Stimulated activated naive CD8-positive, alpha-beta T cell treated with anti-CD3 and anti-CD28 coated beads, Interleukin-15, Interleukin-2, amounts not matched to agents 100 U/mL and 50 U/mL, for 24 hours (primary cell): ENCODE results near the gene ESYT2.

Source experiments
- ATAC-seq: fragments of 150-1000 bp; cut with Tn5 transposase; one replicate; pipeline ENCODE4 v1.10.0; 2021
- DNase-seq: peaks from one replicate; pipeline ENCODE4 v3.0.0; 2021

ESYT2 gene

DNA sequence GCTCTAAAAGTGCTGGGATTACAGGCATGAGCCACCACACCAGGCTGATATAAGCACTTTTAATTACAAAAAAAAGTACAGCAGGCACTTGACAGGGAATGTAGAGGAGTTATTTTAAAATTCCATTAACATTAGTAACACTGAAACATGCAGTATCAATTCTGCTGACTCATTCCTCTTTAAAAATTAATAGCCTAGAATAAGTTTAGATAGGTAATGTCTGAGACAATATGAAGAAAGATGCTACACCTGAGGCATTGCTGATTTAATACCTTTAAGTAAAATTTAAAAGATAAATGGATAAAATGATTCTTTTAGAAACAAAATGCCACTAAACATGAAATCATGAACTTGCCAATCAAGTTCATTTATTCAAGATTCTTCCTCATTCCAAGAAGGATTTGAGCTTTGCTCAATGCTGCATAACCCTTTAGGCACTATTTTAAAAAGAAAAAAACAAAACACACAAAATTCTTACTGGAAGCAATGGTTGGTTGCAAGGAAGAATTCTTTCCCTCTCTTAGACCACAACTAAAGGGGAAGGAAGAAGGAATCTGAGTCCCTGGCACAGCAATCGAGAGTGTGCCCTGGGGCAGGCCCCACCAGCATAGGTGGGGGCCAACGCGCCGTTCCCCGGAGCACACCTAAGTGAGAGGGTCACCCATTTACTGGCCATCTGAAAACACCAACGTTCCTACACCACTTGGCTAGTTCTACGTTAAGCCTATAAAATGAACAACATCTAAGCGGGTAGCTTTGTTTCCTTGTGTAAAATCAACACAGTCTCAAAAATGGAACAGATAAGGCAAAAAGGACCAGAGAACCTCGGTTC, 26.6 kb downstream of the ESYT2 start:
- DNase-seq: no peak
- ATAC-seq: no peak

DNA sequence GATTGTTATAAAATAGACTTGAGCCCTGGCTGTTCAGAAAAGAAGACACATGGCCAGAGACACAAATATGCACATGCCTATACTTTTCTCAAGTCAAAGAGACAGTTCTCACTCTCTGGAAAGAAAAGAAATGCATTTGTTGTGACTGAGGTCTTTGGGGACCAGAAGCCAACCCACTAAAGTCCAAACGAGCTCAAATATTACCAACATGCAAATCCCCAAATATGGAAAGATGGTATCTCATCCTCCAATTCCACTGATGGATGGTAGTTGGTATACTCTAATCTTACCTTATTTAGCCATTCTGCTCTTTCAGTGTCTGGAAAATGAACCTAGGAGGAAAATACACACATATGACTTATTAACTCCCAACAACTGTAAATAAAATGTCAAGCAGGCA, 30.6 kb downstream of the ESYT2 start:
- DNase-seq: no peak
- ATAC-seq: no peak

DNA sequence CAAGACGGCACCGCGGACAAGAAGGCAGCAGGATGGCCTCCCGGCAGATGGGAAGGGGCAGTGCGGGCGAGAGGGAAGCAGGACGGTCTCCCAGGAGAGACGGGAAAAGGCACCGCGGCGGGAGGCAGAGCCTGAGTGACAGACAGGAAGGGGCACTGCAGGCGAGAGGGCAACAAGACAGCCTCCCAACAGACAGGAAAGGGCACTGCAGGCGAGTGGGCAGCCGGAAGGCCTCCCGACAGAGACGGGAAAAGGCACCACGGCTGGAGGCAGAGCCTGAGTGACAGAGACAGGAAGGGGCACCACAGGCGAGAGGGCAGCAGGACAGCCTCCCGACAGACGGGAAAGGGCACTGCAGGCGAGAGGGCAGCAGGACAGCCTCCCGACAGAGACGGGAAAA, 32.6 kb downstream of the ESYT2 start:
- ATAC-seq: no peak
- no peak for DNase-seq

DNA sequence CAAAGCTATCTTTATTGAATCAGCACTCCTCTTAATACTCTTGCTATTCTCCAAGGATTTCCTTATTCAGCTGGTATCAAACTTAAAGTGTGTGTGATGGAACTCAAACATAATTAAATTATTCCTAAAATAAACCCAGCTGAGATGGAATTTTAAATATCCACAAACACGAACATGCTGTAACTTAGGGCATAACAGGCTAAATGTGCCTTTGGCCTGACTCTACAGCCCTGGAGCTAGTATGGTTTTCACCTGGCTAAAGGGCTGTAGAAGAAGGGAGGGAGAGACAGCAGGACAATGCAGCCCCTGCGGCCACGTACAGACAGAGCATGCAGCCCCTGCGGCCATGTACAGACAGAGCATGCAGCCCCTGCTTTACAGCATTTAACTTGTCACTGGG, 34.0 kb downstream of the ESYT2 start:
- DNase-seq (no peak), ATAC-seq (no peak)

DNA sequence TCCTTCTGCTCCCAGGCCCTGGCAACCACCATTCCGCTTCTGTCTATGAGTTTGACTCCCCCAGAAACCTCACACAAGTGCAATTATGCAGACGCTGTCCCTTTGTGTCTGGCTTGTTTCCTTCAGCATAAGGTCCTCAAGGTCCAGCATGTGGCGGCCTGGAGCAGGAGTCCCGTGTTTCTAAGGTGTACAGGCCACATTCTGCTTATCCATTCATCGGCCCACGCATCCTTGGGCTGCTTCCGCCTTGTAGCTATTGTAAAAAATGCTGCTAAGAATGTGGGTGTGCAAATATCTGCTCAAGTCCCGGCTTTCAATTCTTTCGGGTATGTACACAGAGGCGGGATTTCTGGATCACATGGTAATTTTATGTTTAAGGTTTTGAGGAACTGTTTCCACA, 38.2 kb downstream of the ESYT2 start:
- ATAC-seq: no peak
- DNase-seq: no peak

DNA sequence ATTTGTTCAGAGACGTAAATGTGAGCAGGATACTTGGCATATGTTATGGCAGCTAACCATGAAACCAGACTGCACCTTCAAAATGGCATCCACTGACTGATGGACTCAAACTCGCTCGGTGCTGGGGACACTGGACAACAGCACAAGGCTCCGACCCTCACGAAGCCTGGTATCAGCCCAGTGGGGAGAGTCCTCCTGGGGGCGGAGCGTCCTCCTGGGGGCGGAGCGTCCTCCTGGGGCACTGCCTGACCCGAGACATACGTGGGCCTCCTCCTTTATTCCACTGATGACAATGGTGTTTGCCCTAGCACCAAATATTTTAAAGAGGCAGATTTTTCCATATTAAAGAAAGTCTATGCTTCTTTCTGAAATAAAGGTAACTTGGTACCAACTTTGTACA, 39.5 kb downstream of the ESYT2 start:
- ATAC-seq: no peak

DNA sequence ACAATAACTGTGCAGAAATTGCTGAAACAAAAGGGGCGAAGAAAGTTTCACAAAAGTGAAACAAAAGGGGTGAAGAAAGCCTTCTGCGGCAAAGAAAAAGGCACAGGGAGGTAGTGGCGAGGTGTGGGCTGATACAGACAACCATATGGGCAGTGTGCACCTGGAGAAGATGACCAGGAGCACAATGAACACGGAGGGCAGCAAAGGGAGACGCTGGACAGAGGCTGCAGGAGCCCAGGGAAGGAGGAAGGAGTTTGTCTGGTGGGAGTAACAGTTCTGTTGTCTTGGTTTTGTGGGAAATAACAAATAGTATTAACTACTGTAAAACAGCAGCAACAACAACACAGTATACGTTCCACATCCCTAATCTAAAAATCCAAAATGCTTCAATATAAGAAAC, 42.4 kb downstream of the ESYT2 start:
- DNase-seq (no peak), ATAC-seq (no peak)

More for the DNA sequence above, 39.5 kb downstream of the ESYT2 start:
- DNase-seq: no peak

DNA sequence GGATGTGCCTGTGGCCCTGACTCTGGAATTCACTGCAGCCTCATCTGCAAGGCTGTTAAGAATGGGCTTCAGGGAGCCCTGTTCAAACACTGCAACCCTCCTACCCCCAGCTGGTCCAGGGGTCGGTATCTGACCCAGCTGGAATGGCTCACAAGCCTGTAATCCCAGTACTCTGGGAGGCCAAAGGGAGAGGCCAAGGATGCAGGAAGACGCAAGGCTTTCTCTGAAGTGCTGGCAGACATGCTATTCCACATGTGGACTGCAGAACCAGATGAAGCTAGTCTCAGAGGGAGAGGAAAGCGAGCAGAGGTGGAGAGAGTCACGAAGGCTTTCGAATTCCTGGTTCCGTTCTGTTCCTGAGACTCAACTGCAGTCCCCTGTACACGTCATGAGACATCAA, 45.0 kb downstream of the ESYT2 start:
- ATAC-seq: no peak
- no peak for DNase-seq

DNA sequence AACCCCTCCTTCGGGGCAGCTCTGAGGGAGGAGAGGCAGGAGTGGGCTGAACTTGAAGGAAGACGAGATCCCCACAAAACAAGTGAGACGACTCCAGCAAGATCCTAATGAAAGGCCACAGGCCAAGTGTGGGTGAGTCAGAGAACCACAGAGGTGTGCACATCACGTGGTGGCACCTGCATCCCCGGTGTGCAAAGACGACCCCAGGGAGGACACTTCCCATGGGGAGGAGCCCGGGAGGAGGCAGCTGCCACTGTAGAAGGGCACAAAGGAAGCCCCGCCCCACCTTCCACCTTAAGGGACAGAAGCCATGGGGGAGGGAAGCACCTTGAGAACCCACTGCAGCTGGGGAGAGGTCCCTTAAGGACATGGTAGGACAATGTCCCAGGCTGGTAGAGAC, 45.7 kb downstream of the ESYT2 start:
- ATAC-seq (peak; percentile 32), DNase-seq (peak; percentile 21)

DNA sequence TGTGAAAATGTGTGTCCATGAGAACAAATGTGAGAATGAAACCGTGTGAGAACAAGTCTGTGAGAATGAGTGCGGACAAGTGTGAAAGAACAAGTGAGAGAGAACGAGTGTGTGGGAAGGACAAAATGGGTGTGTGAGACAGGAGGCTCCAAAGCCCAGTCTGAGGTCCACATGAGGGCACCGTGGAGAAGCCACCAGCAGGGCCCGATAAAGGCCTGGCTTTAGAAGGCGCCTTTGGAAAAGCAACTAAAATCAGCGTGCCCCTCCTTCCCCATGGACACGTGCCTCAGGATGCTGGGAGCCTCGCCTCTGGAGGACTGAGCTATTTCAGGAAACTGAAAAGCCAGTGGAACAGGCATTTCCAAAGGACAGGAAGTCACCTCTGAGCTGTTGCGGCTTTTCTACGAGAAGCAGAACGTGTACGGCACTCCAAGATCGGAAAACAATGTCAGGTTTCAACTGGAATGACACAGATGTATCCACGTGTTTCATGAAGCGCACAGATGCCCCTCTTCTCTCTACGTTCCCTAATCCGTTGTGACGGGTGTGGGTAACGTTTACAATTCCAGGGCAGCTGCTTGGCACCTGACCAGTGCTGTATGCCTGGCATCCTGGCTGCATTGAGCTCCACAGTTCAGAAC, 46.4 kb downstream of the ESYT2 start:
- ATAC-seq: no peak

DNA sequence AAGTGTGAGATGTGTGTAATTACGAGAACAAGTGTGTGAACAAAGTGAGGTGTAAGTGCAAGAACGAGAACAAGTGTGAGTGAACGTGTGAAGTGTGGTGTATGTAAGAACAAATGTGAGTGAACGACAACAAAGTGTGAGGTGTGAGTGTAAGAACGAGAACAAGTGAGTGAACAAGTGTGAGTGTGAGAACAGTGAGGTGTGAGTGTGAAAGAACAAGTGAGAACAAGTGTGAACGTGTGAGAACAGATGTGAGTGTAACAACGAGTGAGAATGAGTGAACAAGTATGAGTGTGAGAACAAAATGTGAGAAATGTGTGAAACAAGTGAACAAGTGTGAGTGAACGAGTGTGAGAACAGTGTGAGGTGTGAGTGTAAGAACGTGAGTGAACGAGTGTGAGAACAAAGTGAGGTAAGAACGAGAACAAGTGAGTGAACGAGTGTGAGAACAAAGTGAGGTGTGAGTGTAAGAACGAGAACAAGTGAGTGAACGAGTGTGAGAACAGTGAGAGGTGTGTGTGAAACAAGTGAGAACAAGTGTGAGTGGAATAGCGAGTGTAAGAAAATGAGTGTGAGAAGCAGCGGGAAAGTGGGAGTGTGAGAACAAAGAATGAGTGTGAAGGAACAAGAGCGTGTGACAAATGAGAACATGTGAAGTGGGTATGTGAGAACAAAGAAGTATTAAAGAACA, 47.2 kb downstream of the ESYT2 start:
- no peak for ATAC-seq
- DNase-seq: no peak

More for the DNA sequence above, 46.4 kb downstream of the ESYT2 start:
- no peak for DNase-seq

DNA sequence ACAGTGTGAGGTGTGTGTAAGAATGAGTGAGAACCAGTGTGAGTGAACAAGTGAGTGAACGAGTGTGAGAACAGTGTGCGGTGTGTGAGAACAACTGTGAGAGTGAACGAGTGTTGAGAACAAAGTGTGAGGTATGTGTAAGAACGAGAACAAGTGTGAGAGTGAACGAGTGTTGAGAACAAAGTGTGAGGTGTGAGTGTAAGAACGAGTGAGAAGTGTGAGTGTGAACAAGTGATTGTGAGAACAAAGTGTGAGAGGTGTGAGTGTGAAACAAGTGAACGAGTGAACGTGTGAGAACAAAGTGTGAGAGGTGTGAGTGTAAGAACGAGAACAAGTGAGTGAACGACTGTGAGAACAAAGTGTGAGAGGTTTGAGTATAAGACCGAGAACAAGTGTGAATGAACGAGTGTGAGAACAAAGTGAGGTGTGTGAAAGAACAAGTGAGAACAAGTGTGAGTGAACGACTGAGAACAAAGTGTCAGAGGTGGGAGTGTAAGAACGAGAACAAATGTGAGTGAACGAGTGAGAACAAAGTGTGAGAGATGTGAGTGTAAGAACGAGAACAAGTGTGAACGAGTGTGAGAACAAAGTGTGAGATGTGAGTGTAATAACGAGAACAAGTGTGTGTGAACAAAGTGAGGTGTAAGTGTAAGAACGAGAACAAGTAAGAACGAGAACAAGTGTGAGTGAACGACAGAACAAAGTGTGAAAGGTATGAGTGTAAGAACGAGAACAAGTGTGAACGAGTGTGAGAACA, 47.9 kb downstream of the ESYT2 start:
- ATAC-seq: no peak

DNA sequence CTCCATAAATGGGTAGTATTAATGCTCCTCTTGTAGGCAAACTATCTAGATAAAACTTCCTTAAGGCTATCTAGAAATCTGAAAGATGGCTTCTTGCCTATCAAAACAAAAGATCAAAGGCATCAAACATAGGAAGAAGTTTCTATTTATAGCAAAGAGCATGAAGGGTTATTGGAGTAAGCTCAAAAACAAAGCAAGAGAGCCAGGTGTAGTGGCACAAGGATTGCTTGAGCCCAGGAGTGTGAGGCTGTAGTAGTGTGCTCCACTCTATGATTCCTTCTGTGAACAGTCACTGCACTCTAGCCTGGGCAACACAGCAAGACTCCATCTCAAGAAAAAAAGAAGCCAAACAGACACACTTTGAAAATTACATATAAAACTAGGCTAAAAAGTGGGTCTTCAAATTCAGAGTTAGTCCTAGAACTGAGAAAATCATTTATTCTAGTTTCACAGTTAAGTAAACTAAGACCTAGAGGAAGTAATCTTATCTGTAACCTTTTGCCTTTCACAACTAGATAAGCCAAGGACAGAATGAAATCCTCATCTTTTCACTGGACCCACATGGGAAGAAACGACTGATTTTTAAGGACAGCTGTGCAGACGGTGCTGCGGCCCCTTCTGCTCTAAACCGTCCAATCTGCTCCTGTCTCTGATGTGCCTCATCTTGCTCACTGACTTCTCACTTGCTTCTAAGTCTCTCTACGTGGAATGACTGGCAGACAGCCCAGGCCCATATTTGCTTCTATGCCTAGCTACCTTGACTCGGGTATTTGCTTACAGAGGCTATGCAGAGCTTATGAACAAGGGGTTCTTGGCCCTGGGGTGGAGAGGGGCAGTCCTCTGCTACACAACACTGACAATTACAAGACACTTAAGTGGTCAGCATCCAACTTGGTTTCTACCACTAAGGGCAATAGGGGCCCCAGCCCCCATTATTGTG, 50.0 kb downstream of the ESYT2 start:
- DNase-seq (no peak), ATAC-seq (no peak)

More for the DNA sequence above, 47.9 kb downstream of the ESYT2 start:
- no peak for DNase-seq

DNA sequence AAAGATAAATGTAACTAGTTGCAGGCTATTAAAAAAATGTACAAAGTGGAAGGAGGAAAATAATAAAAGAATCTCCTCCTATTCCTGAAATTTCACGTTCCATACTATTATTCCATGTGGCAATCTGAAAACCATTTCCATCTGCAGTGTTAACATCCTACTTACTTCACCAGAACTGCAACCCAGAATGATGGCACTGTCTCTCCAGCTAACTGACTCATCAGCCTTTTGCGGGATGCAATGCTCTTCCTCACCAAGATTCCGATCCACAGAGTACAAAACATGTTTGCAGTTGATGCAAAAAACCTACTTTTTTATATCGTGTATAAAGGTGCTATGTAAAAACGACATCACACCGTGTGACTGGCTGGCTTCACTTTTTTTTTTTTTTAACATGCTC, 50.8 kb downstream of the ESYT2 start:
- DNase-seq: no peak
- ATAC-seq: no peak

DNA sequence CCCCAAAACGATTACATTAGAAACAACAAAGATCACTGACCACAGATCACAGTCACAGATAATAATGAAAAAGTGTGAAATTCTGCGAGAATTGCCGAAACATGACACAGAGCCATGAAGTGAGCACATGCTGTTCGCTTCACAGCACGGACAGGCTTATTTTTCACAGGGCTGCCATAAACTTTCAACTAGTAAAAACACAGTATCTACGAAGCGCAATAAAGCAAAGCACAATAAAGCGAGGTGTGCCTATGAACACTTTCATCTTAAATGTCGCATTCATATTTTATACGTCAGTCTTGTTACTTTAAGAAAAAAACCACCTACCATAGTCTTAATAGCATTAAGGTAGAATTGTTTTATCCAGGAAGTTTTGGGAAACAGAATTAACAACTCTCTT, 51.5 kb downstream of the ESYT2 start:
- no peak for DNase-seq
- no peak for ATAC-seq

DNA sequence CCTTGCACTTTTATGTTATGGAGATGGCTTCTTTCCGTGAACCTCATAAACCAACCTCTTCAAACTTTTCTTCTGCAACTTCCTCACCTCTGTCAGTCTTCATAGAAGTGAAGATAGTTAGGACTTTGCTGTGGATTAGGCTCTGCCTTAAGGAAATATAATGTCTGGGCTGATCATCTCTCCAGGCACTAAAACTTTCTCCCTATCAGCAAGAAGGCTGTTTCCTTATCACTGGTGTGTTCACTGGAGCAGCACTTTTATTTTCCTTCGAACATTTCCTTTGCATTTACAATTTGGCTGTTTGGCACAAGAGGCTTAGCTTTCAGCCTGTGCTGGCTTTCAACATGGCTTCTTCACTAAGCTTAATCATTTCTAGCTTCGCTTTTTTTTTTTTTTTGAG, 52.8 kb downstream of the ESYT2 start:
- DNase-seq: no peak
- no peak for ATAC-seq

DNA sequence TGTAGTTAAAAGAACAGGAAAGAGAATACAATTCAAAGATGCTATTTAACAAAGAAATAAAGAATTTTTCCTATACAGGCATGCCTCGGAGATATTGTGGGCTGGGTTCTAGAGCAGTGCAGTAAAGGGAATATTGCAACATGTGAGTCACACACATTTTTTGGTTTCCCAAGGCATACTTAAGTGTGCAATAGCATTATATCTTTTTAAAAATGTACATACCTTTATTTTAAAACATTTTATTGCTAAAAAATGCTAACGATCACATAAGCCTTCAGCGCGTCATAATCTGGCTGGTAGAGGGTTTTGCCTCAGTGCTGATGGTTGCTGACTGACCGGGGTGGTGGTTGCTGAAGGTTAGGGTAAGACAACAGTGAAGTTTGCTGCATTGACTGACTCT, 54.4 kb downstream of the ESYT2 start:
- DNase-seq: no peak
- no peak for ATAC-seq

DNA sequence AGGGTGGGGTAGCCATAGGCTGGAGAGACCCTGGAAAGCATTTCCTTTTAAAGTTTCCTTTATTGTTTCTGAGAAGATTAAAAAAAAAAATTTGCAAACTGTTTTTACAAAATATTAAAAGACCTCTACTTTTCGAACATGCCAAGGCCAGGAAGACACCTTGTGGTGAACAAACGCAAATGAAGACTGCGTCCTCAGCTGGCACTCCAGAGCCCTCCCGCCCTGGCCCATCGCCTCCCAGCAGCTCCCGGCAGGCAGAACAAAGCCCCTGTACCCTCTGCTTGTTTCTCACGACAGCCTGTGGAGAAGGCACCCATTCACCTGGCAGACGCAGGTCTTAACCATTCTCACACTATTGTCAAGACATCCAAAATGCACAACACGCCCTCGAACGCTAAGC, 56.4 kb downstream of the ESYT2 start:
- DNase-seq: no peak
- no peak for ATAC-seq

DNA sequence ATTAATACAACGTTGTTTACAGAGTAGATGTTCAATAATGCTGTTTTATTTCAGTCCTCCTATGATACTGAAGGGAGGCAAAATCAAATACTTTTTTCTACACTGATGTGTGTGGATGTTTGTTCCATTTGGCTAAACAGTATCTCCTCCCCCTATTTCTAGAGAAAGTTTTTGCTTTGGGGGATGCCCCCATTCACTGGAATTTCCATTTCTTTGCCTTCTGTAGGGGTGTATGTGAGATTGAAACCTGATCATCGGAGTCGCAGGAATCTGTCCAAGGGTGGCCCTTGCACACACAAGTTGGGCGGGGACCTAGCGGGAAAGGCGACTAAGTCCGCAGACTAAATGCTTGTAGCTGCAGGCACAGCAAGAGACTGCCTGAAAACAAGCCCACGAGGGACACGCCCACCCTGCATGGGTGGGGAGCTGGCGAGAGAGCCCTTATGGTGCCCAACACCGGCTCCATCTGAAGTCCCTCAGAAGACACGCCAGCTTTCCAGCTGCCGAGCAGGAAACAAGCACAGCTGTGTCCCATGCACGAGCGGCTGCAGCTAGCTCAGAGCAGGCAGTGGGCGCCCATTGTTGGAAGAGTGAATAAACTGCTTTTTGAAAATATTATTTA, 58.0 kb downstream of the ESYT2 start:
- DNase-seq (no peak), ATAC-seq (peak; percentile 56)

DNA sequence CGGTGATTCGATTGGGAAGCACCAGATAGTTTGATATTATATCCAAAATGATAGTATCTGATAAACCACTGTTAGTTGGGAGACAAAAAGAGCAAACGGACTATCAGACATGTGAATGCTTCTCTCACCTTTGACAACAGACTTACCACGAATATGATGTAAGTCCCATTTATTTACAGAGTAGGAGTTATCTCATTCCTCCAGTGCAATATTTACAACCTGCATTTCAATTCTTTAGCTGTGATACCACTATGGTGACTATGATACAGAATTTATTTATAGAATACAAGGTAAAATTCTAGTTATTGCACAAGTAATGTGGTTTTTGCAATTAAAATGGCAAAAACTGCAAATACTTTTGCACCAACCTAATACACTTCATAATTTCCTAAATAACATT, 61.6 kb downstream of the ESYT2 start:
- no peak for ATAC-seq

More for the DNA sequence above, 61.6 kb downstream of the ESYT2 start:
- DNase-seq: no peak
